Measurements from ENCODE around the gene MGAT4C. TPM values are rescaled to one million over a fixed set of nuclear protein-coding genes. Genes with fewer than 3 reads are reported as not detected.

MGAT4C gene
- total and polyA plus RNA-seq, 2 of the 8 experiments (the other 6 are each of a cell fraction or from before 2014, with no cell fraction given) = 1.6 to 2.5 TPM

DNA sequence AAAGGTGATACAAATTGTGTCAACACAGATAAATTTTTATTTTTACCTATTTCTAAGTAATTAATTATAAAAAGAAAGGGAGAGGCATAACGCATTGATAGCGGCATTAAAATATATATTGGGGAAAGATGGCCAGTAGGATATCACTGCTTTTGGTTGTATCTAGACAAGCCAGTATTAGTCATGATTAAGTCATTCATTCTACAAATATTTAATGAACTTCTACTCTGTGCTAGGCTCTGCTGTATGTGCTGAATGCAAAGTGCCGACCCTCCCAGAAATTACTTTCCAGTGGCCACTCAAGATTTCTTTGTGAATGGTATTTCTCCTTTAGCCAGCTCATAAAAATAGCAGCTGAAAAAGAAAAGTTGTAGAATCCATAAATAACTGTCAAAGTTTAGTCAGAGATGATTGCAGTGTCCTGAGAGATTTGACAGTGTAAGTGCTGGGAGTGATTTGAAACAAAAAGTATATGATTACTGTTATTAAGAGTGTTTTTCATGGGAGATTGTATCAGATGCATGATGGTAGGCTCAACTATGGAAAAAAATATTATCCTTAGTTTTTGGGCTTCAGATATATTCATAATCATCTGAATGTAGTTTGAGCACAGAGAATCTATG lies 133.2 kb downstream of the MGAT4C start:
- H3K4ac ChIP-seq (replicated peaks; ENCODE audit: insufficient read length, low read depth, low read length) = no peak overlapping the region
- H3K9me3 ChIP-seq (ENCODE audit: insufficient read depth in 2 of 2, low read depth in 1 of 2, low read length in 1 of 2) = no peaks in the 10 kb centered on the region
- H3K27ac ChIP-seq (ENCODE audit: low read depth, low read length) = no peak overlapping the region
- no peak overlapping the region for H2BK5ac ChIP-seq (ENCODE audit: low read depth, low read length)
- H2BK120ac ChIP-seq (replicated peaks; ENCODE audit: low read depth, low read length) = no peak overlapping the region
- no peaks in the 10 kb centered on the region for H3K23me2 ChIP-seq (ENCODE audit: low read depth, low read length)
- H3K18ac ChIP-seq (ENCODE audit: extremely low read depth, low read length) = no peak overlapping the region
- H3K14ac ChIP-seq (ENCODE audit: insufficient read length) = no peak overlapping the region
- H3K79me1 ChIP-seq (ENCODE audit: low read depth, low read length) = no peaks in the 10 kb centered on the region
- no peak overlapping the region for H3K56ac ChIP-seq (replicated peaks; ENCODE audit: insufficient read length, low read depth, low read length)
- 88% methylated on average over 3 of the region's 3 CpGs; no CpG with 5 or more reads in 1 of the 2 experiments for WGBS, 2 experiments (ENCODE audit: extremely low coverage in 1 of 2, insufficient coverage in 1 of 2, insufficient read length in 1 of 2, insufficient replicate concordance in 2 of 2, low coverage in 1 of 2, low lambda C conversion rate in 2 of 2, missing lambda C conversion rate in 1 of 2)
- H4K8ac ChIP-seq (ENCODE audit: extremely low read depth, insufficient read depth, low read length) = no peak overlapping the region
- no peak overlapping the region for H3K9ac ChIP-seq (replicated peaks in 1 of 4; ENCODE audit: extremely low read depth in 1 of 4, low read depth in 3 of 4, low read length in 3 of 4)
- H3K4me2 ChIP-seq (ENCODE audit: insufficient read depth in 1 of 2, low read depth in 2 of 2, low read length in 2 of 2) = no peak overlapping the region
- no peaks in the 10 kb centered on the region for H3K36me3 ChIP-seq (ENCODE audit: control insufficient read depth in 2 of 4, insufficient read depth in 4 of 4, low read length in 3 of 4)
- CTCF ChIA-PET (ENCODE audit: partially characterized antibody) = no interaction called here
- no peaks in the 10 kb centered on the region for H3K79me2 ChIP-seq (ENCODE audit: control insufficient read depth in 1 of 2, insufficient read depth in 2 of 2, low read length in 2 of 2)
- H3K27me3 ChIP-seq (replicated peaks in 1 of 4; ENCODE audit: control insufficient read depth in 3 of 4, extremely low read depth in 1 of 4, insufficient read depth in 3 of 4, low read length in 3 of 4) = no peaks in the 10 kb centered on the region
- H3K4me1 ChIP-seq (replicated peaks in 1 of 4; ENCODE audit: control insufficient read depth in 3 of 4, insufficient read depth in 4 of 4, low read length in 3 of 4) = no peaks in the 10 kb centered on the region
- H2BK20ac ChIP-seq (ENCODE audit: low read length) = no peak overlapping the region
- no peak overlapping the region for H4K5ac ChIP-seq (ENCODE audit: insufficient read length, low read depth, low read length)
- no peak overlapping the region for H2AFZ ChIP-seq (ENCODE audit: low read length)
- no peak for TF ChIP-seq PHF8 (conservative IDR thresholded peaks at IDR 0.05; ENCODE audit: low read depth, low read length)
- no peak overlapping the region for H3K4me3 ChIP-seq (ENCODE audit: extremely low read depth in 1 of 4, insufficient read depth in 2 of 4, low read depth in 3 of 4, low read length in 4 of 4)
- H4K91ac ChIP-seq (replicated peaks; ENCODE audit: insufficient read length, low read length) = no peak overlapping the region
- no peak overlapping the region for H2AK5ac ChIP-seq (ENCODE audit: low read depth, low read length)
- DNase-seq (ENCODE audit: low read depth in 1 of 2, low spot score in 2 of 2) (no peak), FAIRE-seq (no peak)
- H2BK12ac ChIP-seq (ENCODE audit: low read depth, low read length) = no peak overlapping the region
- no peaks in the 10 kb centered on the region for H4K20me1 ChIP-seq (replicated peaks in 1 of 2; ENCODE audit: control insufficient read depth in 1 of 2, insufficient read depth in 2 of 2, low read length in 2 of 2)
- no peak overlapping the region for H3K23ac ChIP-seq (ENCODE audit: insufficient read length)
- no peak overlapping the region for H2BK15ac ChIP-seq (ENCODE audit: low read length)
- POLR2A ChIA-PET (ENCODE audit: partially characterized antibody) = no interaction called here

Data from H1 (cell line).